ENCODE data around the gene RDH13.

GRCh38 chr19:55101261-55101660, 38.3 kb upstream of the RDH13 start:
- TF ChIP-seq GTF2F1 (IDR thresholded peaks at IDR 0.05; ENCODE audit: borderline replicate concordance, low read depth, low read length), result no peak
- TF ChIP-seq EGR1 (IDR thresholded peaks at IDR 0.05; ENCODE audit: borderline replicate concordance, low read depth, low read length), result no peak
- no peak for TF ChIP-seq CTCF (IDR thresholded peaks at IDR 0.05; ENCODE audit: control extremely low read depth in 1 of 3, insufficient read depth in 1 of 3, low read depth in 1 of 3, low read length in 3 of 3)
